Peyer's patch (tissue), 4 donors: ENCODE measurements around the gene PLEKHM2.

Source experiments
- POLR2A ChIP-seq, 2 donors: fragments of 450-650 bp; IDR thresholded peaks; one replicate each; pipeline ENCODE4 v1.5.1; 2017; ENCODE audit warnings: antibody characterized with exemption in 2 of 2, mild to moderate bottlenecking in 2 of 2, moderate library complexity in 2 of 2
- TF ChIP-seq, protein P1 (sequence below), 6 experiments: fragments of 450-650 bp in 4 of 6; fragments of 200-600 bp in 2 of 6; sonication (generic) in 1 of 6; IDR thresholded peaks; one replicate each; pipeline ENCODE4 v1.5.1; 2017 to 2019; ENCODE audit warnings: antibody characterized with exemption in 6 of 6, mild to moderate bottlenecking in 3 of 6, moderate library complexity in 1 of 6

DNA sequence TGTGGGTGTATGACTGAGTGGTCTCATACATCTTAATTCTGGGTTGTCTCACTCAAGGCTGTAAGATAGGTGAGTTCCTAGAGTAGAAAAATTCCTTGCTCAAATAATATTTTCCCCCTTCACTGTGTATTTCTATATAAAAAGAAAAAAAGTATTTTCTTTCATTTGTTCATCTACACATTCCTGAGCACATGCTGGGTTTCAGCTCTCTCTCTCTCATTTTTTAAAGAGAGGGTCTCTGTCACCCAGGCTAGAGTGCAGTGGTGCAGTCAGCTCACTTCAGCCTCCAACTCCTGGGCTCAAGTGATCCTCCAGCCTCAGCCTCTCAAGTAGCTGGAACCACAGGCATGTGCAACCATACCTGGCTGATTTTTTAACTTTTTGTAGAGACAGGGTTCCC, 44.9 kb upstream of the PLEKHM2 start:
- TF ChIP-seq, protein P1, sequence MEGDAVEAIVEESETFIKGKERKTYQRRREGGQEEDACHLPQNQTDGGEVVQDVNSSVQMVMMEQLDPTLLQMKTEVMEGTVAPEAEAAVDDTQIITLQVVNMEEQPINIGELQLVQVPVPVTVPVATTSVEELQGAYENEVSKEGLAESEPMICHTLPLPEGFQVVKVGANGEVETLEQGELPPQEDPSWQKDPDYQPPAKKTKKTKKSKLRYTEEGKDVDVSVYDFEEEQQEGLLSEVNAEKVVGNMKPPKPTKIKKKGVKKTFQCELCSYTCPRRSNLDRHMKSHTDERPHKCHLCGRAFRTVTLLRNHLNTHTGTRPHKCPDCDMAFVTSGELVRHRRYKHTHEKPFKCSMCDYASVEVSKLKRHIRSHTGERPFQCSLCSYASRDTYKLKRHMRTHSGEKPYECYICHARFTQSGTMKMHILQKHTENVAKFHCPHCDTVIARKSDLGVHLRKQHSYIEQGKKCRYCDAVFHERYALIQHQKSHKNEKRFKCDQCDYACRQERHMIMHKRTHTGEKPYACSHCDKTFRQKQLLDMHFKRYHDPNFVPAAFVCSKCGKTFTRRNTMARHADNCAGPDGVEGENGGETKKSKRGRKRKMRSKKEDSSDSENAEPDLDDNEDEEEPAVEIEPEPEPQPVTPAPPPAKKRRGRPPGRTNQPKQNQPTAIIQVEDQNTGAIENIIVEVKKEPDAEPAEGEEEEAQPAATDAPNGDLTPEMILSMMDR (IDR thresholded peaks at IDR 0.05) = no peak
- TF ChIP-seq POLR2A (IDR thresholded peaks at IDR 0.05) = no peak
